Sciatic nerve (tissue), 2 donors: ENCODE results near the gene C10orf88. TPM values are rescaled to one million over a fixed set of nuclear protein-coding genes. Genes with fewer than 3 reads are reported as not detected.

Source experiments
- ATAC-seq: fragments of 200-7000 bp; cut with Tn5 transposase; one replicate; pipeline ENCODE4 v1.9.1; 2020; ENCODE audit warnings: mild to moderate bottlenecking, moderate library complexity
- DNase-seq: peaks from one replicate; pipeline ENCODE4 v3.0.0-alpha.2; 2020; ENCODE audit warnings: low spot score
- intact Hi-C: fragments of 100-400 bp; cut with DNase I; formaldehyde crosslinking; loops from one replicate; pipeline ENCODE4 v1.14.2; 2022
- total RNA-seq: library from RNA; stranded (reverse); fragmentation: NEBNext Ultra II Directional; extraction: Animal tissue kit (Norgen Biotek cat#: 25700); gene quantifications from one replicate; pipeline ENCODE4 v1.2.1, GENCODE V29; 2021
- donor health status: DM: no; HTN: no; CAD: no.
- donor health status: DM: no; HTN: no; CAD: no.

Gene C10orf88, protein sequence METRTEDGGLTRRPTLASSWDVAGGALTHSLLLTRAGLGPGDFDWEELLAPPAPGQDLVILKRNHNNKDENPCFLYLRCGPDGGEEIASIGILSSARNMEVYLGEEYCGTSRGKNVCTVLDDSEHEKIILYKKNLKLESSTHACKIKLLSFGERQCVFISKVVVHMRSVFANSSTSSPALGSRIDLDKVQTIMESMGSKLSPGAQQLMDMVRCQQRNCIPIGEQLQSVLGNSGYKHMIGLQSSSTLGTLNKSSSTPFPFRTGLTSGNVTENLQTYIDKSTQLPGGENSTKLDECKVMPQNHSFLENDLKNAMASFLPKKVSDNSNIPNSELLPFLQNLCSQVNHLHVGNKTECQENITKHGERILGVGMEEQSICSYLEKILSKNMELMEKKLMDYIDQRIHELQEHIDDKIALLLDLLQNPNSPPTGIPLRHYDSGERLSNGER
- total RNA-seq = 9.1 TPM

- DNase-seq (peak; percentile 97), ATAC-seq (peak; percentile 100)
- intact Hi-C loops = no loop called here
Measured at GRCh38 chr10:122953902-122954730, at the start of gene C10orf88. TSS of gene C10orf88 (minus strand) at chr10:122954227. CDS start at chr10:122954178, 49 bp downstream.

DNA sequence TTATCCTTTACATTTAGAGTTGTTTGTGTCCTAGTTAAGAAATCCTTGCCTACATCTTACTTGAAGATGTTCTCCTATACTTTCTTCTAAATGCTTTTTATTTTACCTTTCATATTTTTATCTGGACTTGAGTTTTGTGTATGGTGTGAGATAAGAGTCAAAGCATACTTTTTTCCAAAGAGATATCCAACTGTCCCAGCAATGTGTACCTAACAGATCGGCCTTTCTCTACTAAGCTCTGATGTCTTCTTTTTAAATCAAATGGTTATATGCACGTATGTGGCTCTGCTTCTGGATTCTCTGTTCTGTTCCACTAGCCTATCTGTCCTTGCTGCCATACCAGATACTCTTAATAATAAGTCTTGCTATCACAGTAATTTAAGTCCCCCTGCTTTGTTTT, 47.3 kb upstream of the C10orf88 start:
- ATAC-seq (no peak), DNase-seq (no peak)
- intact Hi-C loops = no loop called here

GRCh38 chr10:123000155-123000554, 46.1 kb upstream of the C10orf88 start:
- ATAC-seq = no peak
- intact Hi-C loops = no loop called here
- DNase-seq = no peak

GRCh38 chr10:122999347-122999746, 45.3 kb upstream of the C10orf88 start:
- DNase-seq (no peak), ATAC-seq (no peak)
- intact Hi-C loops = no loop called here

DNA sequence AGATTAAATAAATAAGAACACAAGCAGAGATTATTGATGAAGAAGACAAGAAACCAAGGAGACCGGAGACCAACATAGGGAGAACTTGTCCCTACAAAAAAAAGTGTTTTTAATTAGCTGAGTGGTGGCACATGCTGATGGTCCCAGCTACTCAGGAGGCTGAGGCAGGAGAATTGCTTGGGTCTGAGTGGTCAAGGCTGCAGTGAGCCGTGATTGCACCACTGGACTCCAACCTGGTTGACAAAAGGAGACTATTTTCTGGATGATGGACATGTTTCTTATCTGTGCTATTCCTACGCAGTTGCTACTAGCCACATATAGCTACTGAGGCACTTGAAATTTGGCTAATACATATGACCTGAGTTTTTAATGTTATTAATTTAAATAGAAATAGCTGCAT, 44.9 kb upstream of the C10orf88 start:
- ATAC-seq = no peak
- DNase-seq = no peak
- intact Hi-C loops = no loop called here

GRCh38 chr10:122998360-122998917, 44.4 kb upstream of the C10orf88 start:
- DNase-seq (no peak), ATAC-seq (no peak)
- intact Hi-C loops = no loop called here

DNA sequence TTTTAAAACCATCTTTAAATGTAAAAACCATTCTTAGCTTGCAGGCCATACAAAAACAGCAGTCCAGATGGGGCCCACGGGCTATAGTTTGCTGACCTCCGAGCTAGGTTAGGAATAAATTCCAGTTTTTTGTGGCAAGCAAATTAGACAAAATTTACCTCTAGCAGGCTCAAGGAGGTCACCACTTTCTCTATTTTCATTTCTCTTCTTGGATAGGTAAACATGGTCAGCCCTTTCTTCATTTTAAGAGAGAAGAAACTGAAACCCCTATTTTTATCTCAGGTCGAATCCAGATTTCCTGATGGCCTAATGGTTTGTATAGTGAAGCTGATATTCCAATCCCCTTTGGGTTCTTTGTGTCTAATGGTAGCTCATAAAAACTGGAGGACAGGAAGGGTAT, 43.8 kb upstream of the C10orf88 start:
- intact Hi-C loops = no loop called here
- DNase-seq (no peak), ATAC-seq (no peak)

DNA sequence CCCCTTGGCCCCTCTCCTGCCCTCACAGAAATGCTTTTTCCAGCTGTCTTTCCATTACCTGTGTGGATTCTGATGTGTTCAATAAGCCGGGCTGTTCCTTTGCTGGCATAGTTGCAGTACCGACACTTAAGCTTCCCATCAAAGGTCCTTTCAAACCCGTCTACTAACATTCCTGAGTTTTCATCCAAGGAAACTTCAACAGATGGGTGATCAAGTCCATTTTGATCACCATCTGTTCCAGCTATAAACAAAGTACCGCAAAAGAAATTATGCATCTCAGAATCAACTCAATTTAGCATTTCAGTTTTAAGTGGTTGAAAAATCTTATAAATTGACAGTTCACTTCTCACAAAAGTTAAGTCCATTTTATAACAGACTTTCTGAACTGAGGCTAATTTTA, 41.9 kb upstream of the C10orf88 start:
- intact Hi-C loops = no loop called here
- ATAC-seq = no peak
- DNase-seq = no peak

DNA sequence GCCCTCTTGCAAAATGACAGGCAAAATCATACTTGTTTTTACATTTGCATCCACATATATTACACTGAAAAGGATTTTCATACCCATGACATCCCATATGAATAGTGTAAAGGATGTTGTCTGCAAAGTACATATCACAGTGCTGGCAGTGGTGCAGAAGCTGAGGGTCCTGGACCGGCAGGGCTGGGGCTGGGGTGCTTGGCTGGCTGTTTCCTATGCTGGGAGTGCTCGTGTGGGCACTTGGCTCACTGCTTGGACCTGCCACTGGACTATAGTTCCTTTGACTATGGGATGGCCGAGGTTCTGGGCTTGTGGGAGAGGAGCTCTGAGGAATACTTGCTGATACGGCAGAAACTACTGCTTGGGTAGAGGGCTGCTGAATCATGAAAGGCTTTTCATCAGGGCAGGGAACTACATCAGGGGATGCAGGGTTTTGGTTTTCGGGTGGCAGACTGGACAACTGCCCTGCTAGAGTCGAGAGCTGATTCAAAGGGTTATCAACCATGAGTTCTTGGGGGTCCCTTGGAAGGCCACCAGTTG, 39.8 kb upstream of the C10orf88 start:
- intact Hi-C loops = no loop called here
- ATAC-seq (no peak), DNase-seq (no peak)

DNA sequence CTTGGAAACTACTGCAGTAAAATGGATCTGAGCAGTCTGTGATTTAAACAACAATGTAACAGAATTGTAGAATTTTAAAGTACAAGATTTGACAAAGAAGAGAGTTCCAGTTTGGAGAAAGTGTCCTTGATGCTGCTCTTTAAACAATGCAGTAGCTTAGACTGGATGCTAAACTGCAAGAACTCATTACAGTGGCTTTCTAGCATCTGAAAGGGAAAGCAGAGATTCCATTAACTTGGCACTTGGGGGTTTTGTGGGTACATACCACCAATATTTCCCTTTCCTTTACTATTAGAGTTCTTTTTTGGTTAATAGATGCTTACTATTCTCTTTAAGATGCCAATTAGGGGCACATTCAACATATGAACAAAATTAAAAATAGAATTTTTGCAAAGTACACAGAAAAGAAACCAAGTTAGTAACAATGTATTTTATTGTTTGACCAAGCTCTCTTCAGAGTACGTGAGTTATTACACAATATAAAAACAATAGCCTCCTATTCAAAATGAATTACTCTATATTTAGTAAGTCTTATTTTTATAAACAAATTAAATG, 38.1 kb upstream of the C10orf88 start:
- ATAC-seq (no peak), DNase-seq (no peak)
- intact Hi-C loops = no loop called here

- no peak for ATAC-seq
- no peak for DNase-seq
- intact Hi-C loops = no loop called here
Measured at GRCh38 chr10:122990278-122990677, 36.3 kb upstream of the C10orf88 start.

DNA sequence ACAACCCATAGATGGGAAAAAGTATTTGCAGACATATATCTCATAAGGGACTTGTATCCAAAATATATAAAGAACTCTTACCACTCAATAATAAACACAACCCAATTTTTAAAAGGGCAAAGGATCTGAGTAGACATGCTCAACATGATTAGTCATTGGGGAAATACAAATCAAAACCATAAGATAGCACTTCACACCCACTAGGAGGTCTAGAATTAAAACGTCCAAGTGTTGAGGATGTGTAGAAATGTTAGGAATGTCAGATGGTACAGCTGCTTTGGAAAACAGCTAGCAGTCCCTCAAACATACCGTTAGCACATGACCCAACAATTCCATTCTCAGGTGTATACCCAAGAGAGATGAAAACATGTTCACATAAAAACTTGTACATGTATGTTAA, 34.5 kb upstream of the C10orf88 start:
- intact Hi-C loops = no loop called here
- ATAC-seq = no peak

GRCh38 chr10:122986335-122986734, 32.3 kb upstream of the C10orf88 start:
- intact Hi-C loops = no loop called here
- no peak for ATAC-seq

More for the DNA sequence above, 34.5 kb upstream of the C10orf88 start:
- DNase-seq = no peak

DNA sequence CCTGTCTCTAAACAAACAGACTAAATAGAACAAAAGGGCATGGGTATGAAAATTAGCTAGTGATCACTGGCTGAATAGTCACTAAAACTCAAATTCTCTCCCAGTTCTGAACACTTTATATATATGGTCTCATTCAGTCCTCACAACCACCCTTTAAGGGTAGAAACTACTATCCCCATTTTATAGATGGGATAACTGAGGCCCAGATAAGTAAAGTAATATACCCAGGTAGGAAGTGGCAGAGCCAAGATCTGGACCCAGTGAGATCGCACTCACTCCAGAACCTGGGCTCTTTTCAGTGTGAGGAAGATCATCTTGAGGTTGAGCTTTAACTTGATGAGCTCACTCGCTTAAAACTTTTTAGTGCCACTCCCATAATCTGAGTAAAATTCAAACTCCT, 30.7 kb upstream of the C10orf88 start:
- intact Hi-C loops = no loop called here
- DNase-seq = no peak
- no peak for ATAC-seq

More at GRCh38 chr10:122986335-122986734, 32.3 kb upstream of the C10orf88 start:
- no peak for DNase-seq

GRCh38 chr10:122983898-122984297, 29.9 kb upstream of the C10orf88 start:
- intact Hi-C loops = no loop called here
- no peak for ATAC-seq
- DNase-seq = no peak

DNA sequence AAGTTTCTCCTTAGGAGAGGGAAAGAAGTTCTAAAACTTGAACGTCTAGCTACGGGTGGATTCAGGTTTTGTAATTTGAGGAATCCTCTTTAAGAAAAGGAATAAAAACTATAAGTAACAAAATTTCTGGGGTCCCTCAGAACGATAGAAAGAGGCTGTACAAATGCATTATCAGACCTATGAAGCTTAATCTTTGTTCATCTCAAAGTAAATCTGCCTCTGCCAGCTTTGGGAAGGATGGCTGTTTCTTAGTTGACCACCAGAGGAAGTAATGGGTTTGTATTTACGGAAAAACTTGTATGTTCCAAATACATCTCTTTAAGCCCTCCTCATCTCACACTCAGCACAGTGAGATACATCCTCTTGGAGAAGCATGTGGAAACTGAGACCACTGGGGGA, 27.0 kb upstream of the C10orf88 start:
- intact Hi-C loops = no loop called here
- DNase-seq (no peak), ATAC-seq (no peak)

- DNase-seq (peak; percentile 96), ATAC-seq (peak; percentile 99)
- intact Hi-C loops = no loop called here
Measured at GRCh38 chr10:122980209-122981065, 26.4 kb upstream of the C10orf88 start, which contains the start of gene PSTK. TSS of gene PSTK (plus strand) at chr10:122980401. CDS start at chr10:122980480, 79 bp downstream.

- intact Hi-C loops = no loop called here
- ATAC-seq (no peak), DNase-seq (no peak)
Measured at GRCh38 chr10:122974543-122975064, 20.6 kb upstream of the C10orf88 start.
